GM19455 (cell line): Measurements from ENCODE around the gene FXYD6.

Source experiments
- ATAC-seq: cut with Tn5 transposase; IDR thresholded peaks from one replicate; pipeline ENCODE4 v1.9.1; 2021; ENCODE audit not compliant: unreplicated experiment

Gene FXYD6

GRCh38 chr11:117910941-117911655 lies 34.6 kb upstream of the FXYD6 start:
- no peak for ATAC-seq

GRCh38 chr11:117910525-117910924 lies 34.1 kb upstream of the FXYD6 start:
- ATAC-seq = no peak

- no peak for ATAC-seq
These were observed 33.3 kb upstream of the FXYD6 start for GRCh38 chr11:117909611-117910382.

GRCh38 chr11:117908959-117909610 lies 32.6 kb upstream of the FXYD6 start:
- no peak for ATAC-seq

- no peak for ATAC-seq
These were observed 31.8 kb upstream of the FXYD6 start for GRCh38 chr11:117908109-117908895.

GRCh38 chr11:117907276-117908108 lies 31.0 kb upstream of the FXYD6 start:
- no peak for ATAC-seq

- ATAC-seq = no peak
These were observed 30.3 kb upstream of the FXYD6 start for GRCh38 chr11:117906710-117907109.

GRCh38 chr11:117906126-117906525 lies 29.7 kb upstream of the FXYD6 start:
- no peak for ATAC-seq

- ATAC-seq = no peak
These were observed 29.1 kb upstream of the FXYD6 start for GRCh38 chr11:117905524-117905923.

GRCh38 chr11:117903505-117904382 lies 27.3 kb upstream of the FXYD6 start:
- ATAC-seq = no peak

- no peak for ATAC-seq
These were observed 25.8 kb upstream of the FXYD6 start for GRCh38 chr11:117902001-117902845.

- ATAC-seq = no peak
These were observed 25.1 kb upstream of the FXYD6 start for GRCh38 chr11:117901601-117902000.

GRCh38 chr11:117900720-117901440 lies 24.4 kb upstream of the FXYD6 start:
- no peak for ATAC-seq

GRCh38 chr11:117900121-117900648 lies 23.7 kb upstream of the FXYD6 start:
- no peak for ATAC-seq

GRCh38 chr11:117898059-117898458 lies 21.6 kb upstream of the FXYD6 start:
- ATAC-seq = no peak

GRCh38 chr11:117892651-117893050 lies 16.2 kb upstream of the FXYD6 start:
- no peak for ATAC-seq

GRCh38 chr11:117891362-117891761 lies 14.9 kb upstream of the FXYD6 start:
- ATAC-seq = no peak
